Neutrophil (primary cell): ENCODE results near the gene NPLOC4.

Experiments
- H3K27ac ChIP-seq: fragments of 200-600 bp; sonication (generic); 2 replicates; pipeline ENCODE4 v1.5.1; 2016; ENCODE audit warnings: mild to moderate bottlenecking, moderate library complexity
- H3K27me3 ChIP-seq: fragments of 200-600 bp; sonication (generic); 2 replicates; pipeline ENCODE4 v1.6.0; 2016; ENCODE audit warnings: mild to moderate bottlenecking
- H3K36me3 ChIP-seq: fragments of 200-600 bp; sonication (generic); 2 replicates; pipeline ENCODE4 v1.5.1; 2017
- H3K4me1 ChIP-seq, 2 experiments: fragments of 200-600 bp in 1 of 2; sonication (generic) in 1 of 2; 1 replicate in 1 of 2; 2 replicates in 1 of 2; pipeline versions ENCODE4 v1.5.1 to v1.6.1; 2013 to 2016; ENCODE audit warnings: low read depth in 1 of 2, low read length in 1 of 2, mild to moderate bottlenecking in 1 of 2, moderate library complexity in 1 of 2; ENCODE audit not compliant: control insufficient read depth in 1 of 2, insufficient read depth in 1 of 2
- H3K4me3 ChIP-seq, 2 experiments: fragments of 200-600 bp in 1 of 2; sonication (generic) in 1 of 2; 1 replicate in 1 of 2; 2 replicates in 1 of 2; pipeline ENCODE4 v1.5.1; 2013 to 2016; ENCODE audit warnings: low read depth in 1 of 2, low read length in 1 of 2, mild to moderate bottlenecking in 1 of 2, moderate library complexity in 1 of 2
- H3K9me3 ChIP-seq: fragments of 200-600 bp; sonication (generic); 2 replicates; pipeline ENCODE4 v1.5.1; 2016
- TF ChIP-seq, protein P1 (sequence below): fragments of 200-600 bp; sonication (generic); IDR thresholded peaks from 2 replicates; pipeline ENCODE4 v1.5.1; 2016; ENCODE audit warnings: antibody characterized with exemption

The NPLOC4 gene

DNA sequence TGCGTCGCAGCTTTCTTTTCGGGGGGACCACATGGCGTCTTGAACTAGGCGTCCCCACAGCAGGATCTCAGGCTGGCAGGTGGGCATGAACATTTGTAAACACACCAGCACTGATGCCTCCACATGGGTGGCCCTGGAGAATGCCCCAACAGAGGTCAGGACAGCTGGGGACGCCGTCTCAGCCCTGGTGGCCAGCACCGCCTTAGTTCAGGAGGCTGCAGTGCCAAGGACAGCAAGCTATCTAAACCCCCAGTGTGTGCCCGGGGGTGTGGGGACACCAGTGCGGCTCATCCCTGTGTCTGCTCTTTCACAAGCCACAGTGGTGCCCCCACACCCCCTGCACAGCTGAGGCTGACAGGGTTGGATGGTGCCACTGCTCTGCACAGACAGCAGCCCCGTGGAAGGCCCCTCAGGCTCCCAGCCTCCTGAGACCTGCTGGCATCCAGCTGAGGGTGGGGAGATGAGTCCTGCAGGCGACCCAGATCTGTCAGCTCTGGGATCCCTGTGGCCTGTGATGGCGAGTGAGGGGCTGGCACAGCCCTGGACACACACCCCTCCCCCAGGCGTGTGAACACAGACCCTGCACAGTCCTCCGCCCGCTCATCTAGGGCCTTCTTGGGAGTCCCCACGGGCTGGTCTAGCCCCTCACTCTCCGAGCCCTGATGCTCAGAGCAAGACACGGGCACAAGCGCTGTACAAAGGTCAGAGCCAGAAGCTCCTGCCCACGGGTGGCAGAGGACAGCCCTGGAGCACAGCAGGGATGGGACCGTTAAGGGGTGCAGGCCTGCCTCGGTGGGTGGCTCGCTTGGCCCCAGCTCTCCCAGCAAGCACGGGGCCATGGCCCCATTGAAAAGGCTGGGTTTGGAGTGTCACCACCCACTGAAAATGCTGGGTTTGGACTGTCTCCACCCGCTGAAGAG is 98.0 kb downstream of the NPLOC4 start:
- peaks cover 46% of the 10 kb centered on the region for H3K36me3 ChIP-seq
- TF ChIP-seq, protein P1, sequence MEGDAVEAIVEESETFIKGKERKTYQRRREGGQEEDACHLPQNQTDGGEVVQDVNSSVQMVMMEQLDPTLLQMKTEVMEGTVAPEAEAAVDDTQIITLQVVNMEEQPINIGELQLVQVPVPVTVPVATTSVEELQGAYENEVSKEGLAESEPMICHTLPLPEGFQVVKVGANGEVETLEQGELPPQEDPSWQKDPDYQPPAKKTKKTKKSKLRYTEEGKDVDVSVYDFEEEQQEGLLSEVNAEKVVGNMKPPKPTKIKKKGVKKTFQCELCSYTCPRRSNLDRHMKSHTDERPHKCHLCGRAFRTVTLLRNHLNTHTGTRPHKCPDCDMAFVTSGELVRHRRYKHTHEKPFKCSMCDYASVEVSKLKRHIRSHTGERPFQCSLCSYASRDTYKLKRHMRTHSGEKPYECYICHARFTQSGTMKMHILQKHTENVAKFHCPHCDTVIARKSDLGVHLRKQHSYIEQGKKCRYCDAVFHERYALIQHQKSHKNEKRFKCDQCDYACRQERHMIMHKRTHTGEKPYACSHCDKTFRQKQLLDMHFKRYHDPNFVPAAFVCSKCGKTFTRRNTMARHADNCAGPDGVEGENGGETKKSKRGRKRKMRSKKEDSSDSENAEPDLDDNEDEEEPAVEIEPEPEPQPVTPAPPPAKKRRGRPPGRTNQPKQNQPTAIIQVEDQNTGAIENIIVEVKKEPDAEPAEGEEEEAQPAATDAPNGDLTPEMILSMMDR: no peak

DNA sequence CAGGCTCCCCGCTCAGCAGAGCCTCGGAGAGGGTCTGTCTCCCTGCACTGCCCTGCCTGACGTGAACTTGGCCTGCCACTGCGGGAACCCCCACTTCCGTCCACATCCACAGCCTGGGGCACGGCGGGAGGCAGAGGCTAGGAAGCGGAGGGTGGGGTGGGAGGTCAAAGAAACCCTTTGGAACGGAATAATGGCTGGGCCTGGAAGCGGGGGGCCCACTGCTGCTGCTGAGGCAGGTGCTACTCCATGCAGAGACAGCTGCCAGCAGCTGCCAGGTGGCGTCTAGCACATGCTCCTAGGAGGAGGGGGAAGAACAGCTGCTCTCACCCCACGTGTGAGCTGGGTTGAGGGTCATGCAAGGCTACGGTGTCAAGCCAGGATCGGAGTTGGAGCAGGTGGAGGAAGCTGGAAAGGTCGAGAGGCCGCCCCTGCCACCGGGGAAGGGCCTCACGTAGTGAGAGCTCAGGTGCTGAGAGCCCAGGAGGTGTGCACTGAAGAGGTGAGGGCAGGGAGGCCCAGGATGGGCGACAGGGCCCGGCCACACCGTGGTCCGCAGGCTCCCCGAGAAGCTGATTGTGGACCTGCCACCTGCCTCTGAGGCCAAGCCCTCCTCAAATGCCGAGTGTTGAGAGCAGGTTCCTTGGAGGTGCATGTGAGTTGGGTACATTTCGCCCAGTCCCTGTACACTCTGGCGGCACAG is 98.9 kb downstream of the NPLOC4 start:
- H3K27me3 ChIP-seq: peaks cover 58% of the 10 kb centered on the region
- peaks cover 37% of the 10 kb centered on the region for H3K36me3 ChIP-seq

More for the DNA sequence above, 98.0 kb downstream of the NPLOC4 start:
- H3K27ac ChIP-seq: no peak overlapping the region
- H3K27me3 ChIP-seq: peaks cover 49% of the 10 kb centered on the region
- no peaks in the 10 kb centered on the region for H3K4me1 ChIP-seq
- H3K9me3 ChIP-seq: no peaks in the 10 kb centered on the region
- H3K4me3 ChIP-seq: no peak overlapping the region

DNA sequence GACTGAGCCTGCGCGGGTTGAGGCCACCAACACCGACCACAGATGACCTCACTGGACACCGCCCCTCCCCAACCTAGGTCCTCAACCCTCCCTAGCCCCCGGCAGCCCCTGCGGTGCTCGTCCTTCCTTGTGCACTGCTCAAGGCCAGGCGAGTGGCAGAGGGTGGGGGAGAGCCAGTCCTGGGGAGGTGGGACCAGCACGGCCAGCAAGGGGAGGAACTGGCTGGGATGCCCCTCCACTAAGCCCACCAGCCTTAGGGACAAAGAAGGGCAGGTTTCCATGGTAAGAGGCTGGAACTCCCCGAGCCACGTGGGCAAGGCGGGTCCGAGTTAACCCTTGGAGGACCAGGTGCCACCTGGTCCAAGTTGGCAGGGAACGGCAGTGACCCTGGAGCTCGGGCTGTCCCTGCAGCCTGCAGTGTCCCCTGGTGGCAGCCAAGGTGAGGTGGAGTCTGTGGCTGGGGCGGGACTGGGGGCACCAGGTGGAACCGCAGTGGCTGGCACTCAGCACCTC is 99.5 kb downstream of the NPLOC4 start:
- Histone ChIP-seq H3K27ac (no peak overlapping the region), H3K4me1 (no peaks in the 10 kb centered on the region), H3K4me3 (no peak overlapping the region), H3K27me3 (peaks cover 63% of the 10 kb centered on the region), H3K36me3 (peaks cover 31% of the 10 kb centered on the region), H3K9me3 (no peaks in the 10 kb centered on the region)
- TF ChIP-seq, protein P1: no peak

More for the DNA sequence above, 98.9 kb downstream of the NPLOC4 start:
- H3K4me3 ChIP-seq: no peak overlapping the region
- H3K9me3 ChIP-seq: no peaks in the 10 kb centered on the region
- TF ChIP-seq, protein P1: no peak
- no peaks in the 10 kb centered on the region for H3K4me1 ChIP-seq
- no peak overlapping the region for H3K27ac ChIP-seq

DNA sequence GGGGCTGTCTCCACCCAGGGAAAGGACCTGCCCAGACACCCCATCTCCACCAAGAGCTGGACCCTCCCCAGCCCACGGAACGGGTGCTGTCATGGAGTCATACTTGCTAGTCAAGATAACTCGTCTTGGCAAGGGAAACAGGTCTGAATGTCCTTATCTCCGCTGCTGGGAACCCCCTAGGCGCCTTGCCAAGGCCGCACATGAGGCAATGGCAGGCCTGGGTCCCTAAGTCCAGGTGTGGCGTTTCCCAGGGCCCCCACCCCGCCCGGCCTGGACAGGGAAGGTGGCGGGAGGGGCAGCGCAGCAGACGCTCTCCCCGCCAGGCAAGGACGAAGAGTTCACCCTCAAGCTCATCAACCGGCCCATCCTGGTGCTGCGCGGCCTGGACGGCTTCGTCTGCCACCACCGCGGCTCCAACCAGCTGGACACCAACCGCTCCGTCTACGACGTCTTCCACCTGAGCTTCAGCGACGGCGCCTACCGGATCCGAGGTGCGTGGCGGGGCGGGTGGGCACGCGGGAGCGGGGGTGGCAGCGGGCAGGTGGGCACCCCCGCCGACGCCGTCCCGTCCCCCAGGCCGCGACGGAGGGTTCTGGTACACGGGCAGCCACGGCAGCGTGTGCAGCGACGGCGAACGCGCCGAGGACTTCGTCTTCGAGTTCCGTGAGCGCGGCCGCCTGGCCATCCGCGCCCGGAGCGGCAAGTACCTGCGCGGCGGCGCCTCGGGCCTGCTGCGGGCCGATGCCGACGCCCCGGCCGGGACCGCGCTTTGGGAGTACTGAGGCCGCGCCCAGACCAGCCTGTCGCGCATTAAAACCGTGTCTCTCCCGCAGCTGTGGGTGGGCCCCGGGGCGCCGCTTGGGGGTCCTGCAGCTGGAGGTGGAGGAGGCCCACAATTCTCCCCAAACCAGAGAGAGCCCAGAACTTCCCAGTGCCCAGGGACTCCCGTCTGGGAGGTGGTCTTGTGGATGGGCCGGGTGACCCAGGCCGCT is 100.3 kb downstream of the NPLOC4 start:
- H3K9me3 ChIP-seq: no peaks in the 10 kb centered on the region

More for the DNA sequence above, 100.3 kb downstream of the NPLOC4 start:
- Histone ChIP-seq H3K4me3 (no peak overlapping the region), H3K27me3 (peaks cover 63% of the 10 kb centered on the region), H3K4me1 (no peaks in the 10 kb centered on the region), H3K27ac (no peak overlapping the region), H3K36me3 (peaks cover 28% of the 10 kb centered on the region)
- TF ChIP-seq, protein P1: no peak
